A204.1 (cell line): ENCODE results near the gene WHRN.

Experiments
- FAIRE-seq: peaks from 2 replicates; lab custom pipeline; 2012; peaks lifted over from hg19 to GRCh38; lab: Jason Lieb, UNC

WHRN gene

DNA sequence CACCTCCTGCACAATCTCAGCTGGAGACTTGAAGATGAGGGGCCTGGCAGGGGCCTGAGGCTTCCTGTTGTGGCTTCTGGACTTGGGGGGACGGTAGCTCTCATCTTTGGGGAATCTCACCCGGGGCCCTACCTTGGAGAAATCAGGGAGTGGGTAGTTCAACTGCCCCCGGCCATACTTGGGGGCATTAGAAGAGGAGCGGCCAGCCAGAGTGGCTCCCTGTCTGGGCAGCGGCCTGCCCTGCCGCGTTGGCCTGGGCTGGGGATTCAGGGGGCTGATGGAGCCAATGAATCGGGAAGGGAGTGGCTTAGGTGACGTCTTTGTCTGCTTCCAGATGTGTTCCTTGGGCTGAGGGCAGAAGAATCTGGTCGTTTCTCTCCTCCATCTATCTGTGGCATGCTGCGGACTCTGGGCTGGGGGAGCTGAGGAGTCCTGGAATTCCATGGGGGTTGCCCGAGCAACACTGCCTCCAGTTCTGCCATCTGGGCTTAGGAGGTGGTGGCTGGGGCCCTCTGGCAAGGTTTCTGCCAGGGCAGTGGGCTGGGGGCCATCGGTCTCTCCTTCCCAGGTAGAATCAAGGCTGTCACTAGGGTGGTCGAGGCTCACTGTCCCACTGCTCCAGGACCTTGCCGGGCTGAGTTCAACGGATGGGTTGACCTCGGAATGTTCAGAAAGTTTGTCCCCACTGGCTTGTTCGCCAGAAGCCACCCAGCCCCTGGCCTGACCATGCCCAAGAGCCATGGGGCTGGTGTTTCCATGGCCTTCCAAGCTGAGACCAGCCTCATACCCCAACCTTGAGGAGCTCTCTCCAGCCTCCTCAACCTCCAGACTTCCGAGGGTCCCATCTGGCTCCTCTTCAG lies 128.5 kb downstream of the WHRN start:
- no peak for FAIRE-seq

DNA sequence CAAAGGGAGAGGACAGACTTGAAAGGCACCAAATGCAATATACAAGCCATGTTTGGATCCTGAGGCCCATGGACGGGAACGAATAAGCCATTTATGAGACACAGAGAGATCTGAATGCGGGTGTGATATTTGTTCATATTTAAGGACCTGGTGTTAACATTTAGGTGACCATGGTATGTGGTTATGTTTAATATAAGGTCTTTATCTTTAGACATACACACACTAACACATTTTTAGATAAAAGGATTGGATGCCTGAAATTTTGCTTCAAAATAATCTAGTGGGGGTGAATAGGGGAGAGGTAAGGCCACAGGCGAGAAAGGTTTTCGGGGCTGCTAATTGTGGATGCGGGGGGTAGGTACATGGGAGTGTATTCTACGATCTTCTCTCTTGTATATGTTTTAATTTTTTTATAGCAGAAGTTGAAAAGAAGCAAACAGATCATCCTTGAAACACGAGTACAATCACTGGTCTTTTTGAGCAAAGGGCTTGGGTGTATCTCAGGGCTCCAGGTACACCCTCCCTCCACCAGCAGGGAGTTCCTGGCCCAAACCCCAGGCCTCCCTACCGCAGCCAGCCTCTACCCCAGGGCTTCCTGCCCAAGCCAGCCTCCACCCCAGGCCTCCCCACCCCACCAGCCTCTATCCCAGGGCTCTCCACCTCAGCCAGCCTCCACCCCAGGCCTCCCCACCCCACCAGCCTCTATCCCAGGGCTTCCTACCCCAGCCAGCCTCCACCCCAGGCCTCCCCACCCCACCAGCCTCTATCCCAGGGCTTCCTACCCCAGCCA lies 129.7 kb downstream of the WHRN start:
- no peak for FAIRE-seq

DNA sequence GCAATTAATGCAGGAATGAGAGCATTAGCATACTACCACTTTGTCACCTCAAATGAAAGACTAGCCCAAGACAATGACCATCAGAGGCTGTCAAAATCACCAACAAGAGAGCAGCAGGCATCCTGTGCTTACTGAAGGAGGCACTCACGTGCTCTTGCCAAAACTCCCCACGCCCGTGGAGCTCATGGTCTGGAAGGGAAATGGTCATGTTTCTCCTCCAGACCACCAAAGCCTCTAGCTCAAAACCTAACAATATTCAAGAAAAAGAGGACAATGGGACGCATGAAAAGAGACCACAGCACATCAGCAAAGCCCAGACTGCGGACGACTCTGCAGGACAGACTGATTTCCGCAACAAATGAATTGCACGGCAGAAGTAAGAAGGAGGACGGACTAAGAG lies 130.3 kb downstream of the WHRN start:
- no peak for FAIRE-seq

DNA sequence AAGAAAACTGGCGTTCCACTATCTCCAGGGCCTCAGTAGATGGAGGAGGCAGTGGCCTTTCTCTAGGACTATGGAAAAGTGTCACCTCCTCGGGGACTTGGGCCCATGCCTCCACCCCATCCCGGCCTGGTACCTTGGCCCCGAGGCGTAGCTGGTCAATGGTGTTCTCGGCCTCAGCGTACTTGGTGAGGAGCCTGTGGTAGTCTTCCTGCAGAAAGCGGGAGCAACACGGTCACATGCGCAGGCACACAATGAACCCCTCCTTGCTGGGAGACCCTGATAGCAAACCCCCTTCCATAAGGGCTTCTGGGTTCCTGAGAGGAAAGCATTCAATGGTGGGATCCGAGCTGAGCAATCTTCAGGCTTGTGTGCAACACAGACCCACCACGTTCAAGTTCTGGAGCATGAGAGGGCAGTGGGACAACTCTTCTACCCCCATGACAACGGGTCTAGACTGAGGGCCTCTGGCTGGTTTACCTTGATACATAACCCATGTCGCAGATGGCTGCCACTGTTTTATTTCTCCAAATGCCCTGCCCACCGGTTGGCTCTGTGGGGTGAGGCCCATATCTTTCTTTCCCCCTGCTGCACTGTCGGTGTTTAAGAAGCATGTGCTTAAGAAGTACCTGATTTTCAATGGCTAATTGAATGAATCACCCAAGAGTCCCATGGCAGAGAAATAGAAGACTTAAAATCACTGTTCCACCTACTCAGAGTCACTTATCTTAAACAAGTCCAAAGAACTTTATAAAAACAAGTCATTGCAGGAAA lies 131.1 kb downstream of the WHRN start:
- FAIRE-seq, result no peak

DNA sequence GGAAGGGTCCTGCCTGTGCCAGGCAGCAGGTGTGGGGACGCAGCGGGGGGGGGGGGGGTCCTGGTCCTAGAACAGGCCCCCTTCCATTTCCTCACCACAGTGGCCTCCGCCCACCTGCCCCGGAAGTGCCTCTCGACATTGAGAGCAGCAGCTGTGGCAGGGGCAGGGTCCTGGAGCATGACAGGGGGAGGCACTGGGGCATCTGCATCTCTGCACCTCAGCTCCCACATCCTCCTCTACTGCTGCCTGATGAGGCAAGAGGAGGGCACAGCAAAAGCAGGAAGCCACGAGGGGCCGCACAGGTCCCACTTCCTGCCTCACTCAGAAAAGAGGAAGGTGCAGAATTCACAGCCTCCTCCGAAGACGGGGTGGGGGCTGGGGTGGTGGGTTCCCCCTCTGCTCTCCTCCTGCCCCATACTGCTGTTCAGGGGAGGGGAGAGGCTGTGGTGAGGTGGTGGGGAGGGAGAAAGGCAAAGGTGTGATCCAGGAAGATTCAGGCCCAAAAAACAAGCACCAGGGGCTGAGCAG lies 132.3 kb downstream of the WHRN start:
- FAIRE-seq, result no peak

DNA sequence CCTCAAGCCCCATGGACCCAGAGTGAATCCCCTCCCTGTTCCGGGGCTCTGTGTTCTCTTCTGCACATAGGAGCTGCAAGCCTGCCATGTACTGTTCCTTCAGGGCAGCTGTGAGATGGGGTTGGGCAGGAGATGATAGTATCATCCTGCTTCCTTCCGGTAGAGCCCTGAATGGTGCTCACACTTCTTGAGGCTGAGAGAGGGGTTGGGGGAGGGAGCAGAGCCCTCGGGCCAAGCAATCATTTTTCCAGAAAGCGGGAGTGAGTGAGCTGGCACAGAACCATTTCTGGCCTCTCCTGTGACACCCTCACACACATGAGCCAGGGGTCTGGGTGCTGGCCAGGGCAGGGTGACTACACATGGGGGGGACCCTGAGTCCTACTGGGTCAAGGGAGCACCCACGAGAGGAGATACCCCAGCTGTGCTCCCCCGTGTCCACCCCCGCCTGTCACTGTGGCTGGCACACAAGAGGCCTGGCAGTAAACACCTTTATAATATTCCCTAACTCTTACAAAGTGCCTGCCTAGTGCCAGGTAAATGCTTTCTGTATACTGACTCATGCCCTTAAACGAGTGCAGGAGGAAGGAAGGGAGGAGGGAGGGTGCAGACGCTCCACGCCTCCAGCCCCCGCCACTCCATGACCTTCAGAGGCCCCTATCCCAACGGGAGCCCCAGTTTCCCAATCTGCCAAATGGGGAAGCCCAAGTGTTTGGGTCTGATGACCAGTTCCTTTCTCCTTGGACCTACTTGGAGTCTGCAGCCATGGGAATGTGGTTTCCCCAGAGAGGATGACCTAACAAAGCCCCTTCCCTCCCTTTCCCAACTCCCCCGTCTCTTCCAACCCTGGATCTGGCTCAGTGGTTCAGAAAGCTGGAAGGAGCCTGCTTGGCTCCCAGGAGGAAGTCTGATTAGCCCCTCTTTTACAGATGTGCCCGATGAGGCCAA lies 133.0 kb downstream of the WHRN start:
- FAIRE-seq, result no peak

DNA sequence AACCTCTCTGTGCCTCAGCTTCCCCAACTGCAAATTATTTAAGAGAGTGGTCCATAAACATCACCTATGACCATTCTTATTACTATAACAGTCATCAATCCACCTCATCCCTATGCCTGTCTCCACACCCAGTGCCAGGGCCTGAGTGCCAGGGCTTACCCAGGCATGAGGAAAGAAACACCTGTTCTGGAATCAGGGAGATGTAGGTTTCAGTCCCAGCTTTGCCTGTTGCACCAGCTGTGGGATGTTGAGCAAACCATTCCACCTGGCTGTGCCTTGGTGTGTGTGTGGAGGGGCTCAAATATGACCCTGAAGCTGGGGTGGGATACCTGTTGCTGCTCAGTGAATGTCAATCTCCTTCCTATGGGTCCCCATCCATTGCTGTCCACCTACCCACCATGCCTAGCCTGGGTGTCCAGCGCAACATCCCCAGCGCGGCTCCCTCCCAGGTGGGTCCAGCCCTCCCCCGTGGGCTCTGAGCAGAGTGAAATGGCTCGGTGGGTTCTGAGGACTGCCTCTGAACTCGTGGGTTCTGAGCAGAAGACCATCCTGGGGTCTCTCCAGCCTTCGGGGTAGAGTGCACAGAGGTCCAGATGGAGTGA lies 133.8 kb downstream of the WHRN start:
- no peak for FAIRE-seq

DNA sequence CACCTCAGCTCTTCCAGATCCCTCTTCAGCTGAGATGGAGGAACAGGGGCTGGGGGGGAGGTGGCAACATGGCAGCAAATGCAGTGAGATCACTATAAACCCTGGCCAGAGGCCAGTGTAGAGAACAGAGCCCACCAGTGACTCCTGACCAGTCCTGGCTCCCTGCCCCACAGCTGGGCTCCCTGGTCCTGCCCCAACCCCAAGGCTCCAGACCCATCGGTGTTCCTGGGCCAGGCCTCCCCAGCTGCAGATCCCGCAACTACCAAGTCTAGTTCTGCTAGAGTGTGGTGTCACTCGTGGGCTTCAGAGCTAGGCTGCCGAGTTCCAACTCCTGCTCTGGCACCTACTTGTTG lies 134.3 kb downstream of the WHRN start:
- no peak for FAIRE-seq

DNA sequence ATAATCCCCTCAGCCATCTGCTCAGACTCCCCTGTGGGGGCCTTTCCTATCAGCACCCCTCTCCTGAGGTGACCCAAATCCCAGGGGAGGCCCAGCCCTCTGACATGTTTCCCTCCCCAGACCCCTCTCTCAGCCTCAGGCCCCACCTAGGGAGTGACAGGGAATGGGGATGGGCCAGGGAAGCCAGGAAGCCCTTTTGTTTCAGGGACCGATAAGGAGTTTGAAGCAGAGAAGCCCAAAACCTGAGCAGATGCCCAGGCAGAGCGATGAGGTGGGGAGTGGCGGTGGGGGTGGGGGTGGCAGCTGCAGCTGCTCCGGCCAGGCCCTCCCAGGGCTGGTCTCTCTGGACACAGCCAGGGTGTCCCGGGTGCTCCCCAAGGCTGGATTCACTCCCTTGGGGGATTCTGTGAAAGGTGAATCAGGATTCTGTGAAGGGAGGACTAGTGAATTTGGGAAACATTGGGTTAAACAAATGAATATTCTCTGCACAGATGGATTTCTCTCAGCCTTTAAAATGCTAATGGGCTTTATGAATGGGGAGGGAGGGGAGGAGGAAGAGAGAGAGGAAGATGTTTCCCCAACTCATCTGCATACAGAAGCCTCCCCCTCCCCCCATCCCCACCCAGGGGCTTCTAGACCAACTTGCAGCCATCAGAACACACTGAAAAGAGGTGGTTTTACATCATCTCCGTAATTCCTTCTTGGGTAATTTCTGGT lies 134.9 kb downstream of the WHRN start:
- no peak for FAIRE-seq

DNA sequence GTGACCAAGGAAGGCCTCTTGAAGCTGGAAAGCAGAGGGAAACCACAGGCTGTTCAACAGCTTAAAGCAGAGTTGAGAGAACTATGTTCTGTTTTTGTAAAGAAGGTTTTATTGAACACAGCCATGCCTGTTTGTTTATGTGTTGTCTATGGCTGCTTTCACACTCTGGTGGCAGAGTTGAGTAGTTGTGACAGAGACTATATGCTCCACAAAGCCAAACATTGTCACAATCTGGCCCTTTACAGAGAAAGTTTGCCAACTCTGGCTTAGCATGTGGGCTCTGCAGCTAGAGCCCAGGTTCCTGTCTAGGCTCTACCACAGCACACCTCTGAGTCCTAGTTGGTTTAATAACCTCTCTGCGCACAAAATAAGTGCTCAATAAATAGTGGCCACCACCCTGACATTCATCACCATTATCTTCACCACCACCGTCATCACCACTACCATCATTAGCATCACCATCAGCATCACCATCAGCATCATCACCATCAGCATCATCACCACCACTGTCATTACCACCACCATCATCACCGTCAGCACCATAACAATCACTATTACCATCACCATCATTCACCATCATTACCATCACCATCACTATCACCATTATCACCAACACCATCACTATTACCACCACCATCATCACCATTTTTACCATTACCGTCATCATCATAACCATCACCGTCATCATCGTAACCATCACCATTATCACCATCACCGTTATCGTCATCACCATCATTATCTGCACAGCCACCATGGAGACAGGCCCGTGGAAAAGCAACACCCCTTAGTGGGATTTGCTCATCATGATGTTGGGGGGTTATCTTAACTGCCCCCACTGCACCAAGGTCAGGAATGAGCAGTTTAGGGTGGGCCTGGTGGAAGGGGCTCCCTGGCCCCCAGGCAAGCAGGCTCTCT lies 135.8 kb downstream of the WHRN start:
- no peak for FAIRE-seq

DNA sequence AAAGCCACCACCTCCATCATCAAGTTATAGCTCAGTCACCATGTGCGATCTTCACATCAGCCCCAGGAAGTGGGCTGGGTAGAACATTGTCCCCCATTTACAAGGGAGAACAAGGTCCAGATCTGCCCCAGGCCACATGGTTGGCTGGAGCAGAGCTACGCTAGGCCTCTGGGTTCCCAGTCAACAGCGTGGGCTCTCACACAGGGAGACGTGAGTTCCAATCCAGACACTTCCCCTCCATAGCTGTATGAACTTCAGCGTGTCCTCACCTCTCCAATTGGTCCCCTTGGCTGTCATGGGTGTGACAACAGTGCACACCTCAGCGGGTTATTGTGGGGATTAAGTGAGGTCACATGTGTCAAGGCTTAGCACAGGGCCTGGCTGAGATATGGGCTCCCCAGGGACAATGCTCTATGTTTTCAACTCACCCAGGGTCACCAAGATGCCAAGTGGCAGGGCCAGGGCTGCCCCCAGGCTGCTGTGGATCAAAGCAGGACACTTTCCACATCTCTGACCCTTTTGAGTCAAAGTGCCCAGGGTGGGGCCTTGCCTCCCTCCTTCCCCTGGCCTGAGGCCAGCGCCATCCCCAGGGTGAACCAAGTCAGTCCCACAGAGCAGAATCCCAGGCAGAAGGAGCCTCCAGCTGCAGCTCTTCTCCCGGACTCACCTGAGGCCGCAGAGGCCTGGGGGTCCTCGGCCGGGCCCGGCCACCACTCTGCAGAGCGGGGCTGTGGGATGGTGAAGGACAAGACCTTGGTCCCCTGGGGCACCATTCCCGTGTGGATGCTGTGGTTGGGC lies 137.3 kb downstream of the WHRN start:
- no peak for FAIRE-seq

DNA sequence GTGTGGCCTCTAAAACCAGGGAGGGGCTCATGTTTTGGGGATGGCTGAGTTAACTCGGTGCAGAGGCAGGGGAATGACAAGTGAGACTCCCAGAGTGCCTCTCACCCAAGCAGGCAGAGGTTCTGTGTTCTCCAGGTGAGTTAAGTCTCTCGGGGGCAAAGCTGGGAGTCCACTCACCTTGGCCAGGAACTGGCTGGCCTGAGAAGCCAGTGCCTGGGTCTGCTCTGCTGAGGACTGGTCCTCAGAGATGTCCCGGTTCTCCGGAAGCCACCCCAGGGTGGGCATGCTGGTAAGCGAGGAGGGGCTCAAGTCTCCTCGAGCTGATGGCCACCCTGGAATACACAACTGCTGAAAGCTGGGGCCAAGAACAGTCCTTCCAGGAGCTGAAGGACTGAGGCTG lies 137.9 kb downstream of the WHRN start:
- no peak for FAIRE-seq

DNA sequence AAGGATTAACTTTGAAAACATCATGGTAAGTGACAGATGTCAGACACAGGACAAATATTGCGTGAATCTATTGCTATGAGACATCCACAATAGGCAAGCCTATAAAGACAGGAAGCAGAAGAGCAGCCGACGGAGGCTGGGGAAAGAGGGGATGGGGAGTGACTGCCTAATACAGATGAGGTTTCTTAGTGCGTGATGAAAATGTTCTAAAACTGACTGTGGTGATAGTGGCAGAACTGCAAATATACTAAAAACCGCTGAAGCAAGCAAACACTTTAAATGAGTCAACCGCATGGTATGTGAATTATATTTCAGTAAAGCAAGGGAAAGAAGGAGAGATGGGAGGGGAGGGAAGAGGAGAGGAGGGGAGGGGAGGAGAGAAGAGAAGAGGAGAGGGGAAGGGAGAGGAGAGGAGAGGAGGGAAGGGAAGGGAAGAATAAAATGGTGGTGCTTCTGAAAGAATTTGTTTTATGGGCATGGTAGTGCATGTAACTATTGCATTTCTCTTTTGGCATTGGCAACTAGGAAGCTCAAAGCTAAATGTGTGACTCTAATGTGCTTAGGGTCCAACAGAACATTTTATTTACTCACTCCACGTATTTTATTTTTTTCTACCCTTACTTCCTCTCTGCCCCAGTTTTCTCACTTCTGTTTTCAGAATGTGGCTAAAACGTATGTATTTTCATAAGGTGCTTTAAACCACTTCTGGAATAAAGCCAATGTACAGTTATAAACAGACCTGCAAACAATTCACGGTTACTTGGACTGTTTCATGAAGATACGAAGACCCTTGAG lies 138.7 kb downstream of the WHRN start:
- no peak for FAIRE-seq

DNA sequence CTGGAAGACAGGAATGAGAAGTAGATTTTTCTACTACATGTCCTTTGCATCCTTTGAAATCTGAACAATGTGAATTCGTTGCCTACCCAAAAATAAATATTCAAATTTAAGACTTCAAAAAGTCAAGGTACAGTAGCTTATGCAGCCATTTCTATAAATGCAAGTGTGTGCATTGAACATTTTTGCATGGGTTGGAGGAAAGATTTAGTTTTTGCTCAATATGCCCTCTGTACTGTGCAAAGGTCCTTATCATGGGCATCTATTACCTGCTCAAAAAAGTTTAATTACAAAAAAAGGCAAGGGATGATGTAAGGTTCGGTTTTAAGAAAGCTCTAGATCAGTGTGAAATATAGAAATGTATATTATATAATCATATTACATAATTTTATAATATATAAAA lies 140.1 kb downstream of the WHRN start:
- no peak for FAIRE-seq

DNA sequence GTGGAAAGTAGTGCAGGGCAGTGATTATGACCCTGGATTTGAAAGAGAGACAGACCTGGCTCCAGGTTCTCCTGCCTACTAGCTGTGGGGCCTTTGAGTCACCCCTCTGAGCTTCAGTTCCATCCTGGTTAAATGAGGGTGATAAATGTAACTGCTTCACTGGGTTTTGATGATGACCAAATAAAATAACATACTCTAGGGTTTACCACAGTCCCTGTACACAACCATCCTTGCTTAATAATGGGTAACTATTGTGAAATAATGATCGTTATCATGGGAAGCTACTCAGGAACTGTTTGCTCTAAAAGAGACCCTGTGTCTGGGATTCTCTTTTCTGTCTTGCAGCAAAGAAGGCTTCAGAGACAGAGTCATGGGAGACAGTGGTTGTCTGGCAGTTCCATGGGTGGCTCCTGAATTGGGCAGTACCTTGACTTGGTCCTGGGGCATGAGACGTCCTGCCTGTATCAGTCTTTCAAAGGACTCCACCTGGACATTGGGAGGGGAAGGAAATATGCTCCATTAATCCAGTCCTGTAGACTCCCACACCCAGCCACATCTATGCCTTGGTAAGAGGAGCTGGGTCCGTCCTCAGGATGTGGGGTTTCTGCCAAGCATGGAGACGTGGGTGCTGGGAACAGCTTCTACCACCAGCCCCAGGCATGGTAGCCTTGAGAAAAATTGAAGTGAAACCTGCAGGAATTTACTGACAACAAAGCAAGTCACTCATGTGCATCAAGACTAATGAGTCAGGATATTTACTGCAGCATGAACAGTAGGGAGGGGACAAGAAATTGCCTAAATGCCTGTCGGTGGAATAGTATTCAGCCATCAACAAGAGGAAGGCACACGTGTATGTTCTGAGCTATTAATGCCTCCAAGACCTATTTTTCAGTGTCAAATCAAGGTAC lies 140.9 kb downstream of the WHRN start:
- no peak for FAIRE-seq

DNA sequence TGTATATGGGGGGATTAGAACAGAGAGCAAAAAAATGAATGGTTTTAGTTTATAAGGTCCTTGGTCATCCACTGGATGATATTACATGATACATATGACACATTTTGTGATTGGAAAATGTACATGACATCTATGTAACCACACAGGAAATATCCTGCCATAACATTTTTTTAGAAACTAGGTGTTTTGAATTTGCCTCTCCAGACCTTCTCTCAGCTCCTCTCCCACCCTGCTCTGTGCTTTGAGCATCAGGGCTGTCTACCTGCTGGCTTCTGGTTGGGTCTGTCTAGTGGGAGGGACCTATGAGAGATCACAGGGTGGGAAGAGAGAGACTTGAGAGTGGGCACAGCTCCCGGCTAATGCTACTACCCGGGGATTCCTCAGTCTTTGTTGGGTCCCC lies 141.8 kb downstream of the WHRN start:
- no peak for FAIRE-seq

DNA sequence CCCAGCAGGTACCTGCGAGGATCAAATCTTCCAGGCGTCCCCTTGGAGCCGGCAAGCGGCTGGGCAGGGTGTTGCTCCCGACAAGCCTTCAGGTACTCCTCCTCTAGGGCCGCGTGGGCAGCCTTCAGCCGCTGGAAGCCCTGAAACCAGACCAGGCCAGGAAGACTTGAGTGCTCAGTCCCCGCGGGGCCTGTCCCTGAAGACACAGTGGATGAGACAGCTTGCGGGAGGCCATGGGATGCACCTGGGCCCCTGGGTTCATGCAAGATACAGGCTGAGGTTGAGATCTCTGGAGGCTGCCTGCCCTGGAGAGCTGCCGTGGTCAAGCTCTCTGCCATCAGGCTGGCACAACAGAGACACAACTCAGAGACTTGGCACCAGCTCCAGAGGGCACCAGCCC lies 142.9 kb downstream of the WHRN start:
- no peak for FAIRE-seq
